IPS-20b (cell line): ENCODE data around the gene CD28.

Experiments
- H3K27ac ChIP-seq: one replicate; pipeline ENCODE4 v1.5.1; 2013; ENCODE audit warnings: low read length
- H3K27me3 ChIP-seq: 2 replicates; pipeline ENCODE4 v1.6.1; 2013; ENCODE audit warnings: mild to moderate bottlenecking, low read length, inconsistent platforms; ENCODE audit not compliant: insufficient read depth
- H3K36me3 ChIP-seq: 2 replicates; pipeline ENCODE4 v1.6.1; 2013; ENCODE audit warnings: low read depth, mild to moderate bottlenecking, inconsistent platforms, low read length, moderate library complexity; ENCODE audit not compliant: insufficient read depth
- H3K4me1 ChIP-seq: 2 replicates; pipeline ENCODE4 v1.6.1; 2013; ENCODE audit warnings: mild to moderate bottlenecking, control low read depth, inconsistent platforms, low read length, moderate library complexity; ENCODE audit not compliant: insufficient read depth
- H3K4me3 ChIP-seq: 2 replicates; pipeline ENCODE4 v1.5.1; 2013; ENCODE audit warnings: mild to moderate bottlenecking, low read length, inconsistent platforms
- H3K9ac ChIP-seq: 2 replicates; pipeline ENCODE4 v1.6.1; 2013; ENCODE audit warnings: low read depth, mild to moderate bottlenecking, inconsistent platforms, low read length, moderate library complexity
- H3K9me3 ChIP-seq: 2 replicates; pipeline ENCODE4 v1.6.1; 2013; ENCODE audit warnings: mild to moderate bottlenecking, low read depth, low read length, inconsistent platforms; ENCODE audit not compliant: insufficient read depth

The CD28 gene

GRCh38 chr2:203719456-203720410 lies 13.3 kb downstream of the CD28 start:
- H3K27me3 ChIP-seq, result no peaks in the 10 kb centered on the region
- H3K36me3 ChIP-seq, result no peaks in the 10 kb centered on the region
- peak overlapping the region; percentile 1 for H3K27ac ChIP-seq
- peaks cover 24% of the 10 kb centered on the region; the same call in 1 of the 2 replicates for H3K4me1 ChIP-seq
- no peak overlapping the region for H3K4me3 ChIP-seq
- H3K9ac ChIP-seq, result peak overlapping the region; percentile 18; the same call in 1 of the 2 replicates
- H3K9me3 ChIP-seq, result no peaks in the 10 kb centered on the region

GRCh38 chr2:203720915-203721672 lies 14.7 kb downstream of the CD28 start:
- Histone ChIP-seq H3K36me3 (no peaks in the 10 kb centered on the region), H3K4me3 (no peak overlapping the region; the same call in 1 of the 2 replicates), H3K27me3 (no peaks in the 10 kb centered on the region), H3K9me3 (no peaks in the 10 kb centered on the region), H3K27ac (peak overlapping the region; percentile 1), H3K9ac (peak overlapping the region; percentile 18), H3K4me1 (peaks cover 24% of the 10 kb centered on the region; the same call in 1 of the 2 replicates)

- H3K4me3 ChIP-seq, result no peak overlapping the region
- H3K27ac ChIP-seq, result peak overlapping the region; percentile 1
- peaks cover 24% of the 10 kb centered on the region; the same call in 1 of the 2 replicates for H3K4me1 ChIP-seq
- peak overlapping the region; percentile 34; the same call in 1 of the 2 replicates for H3K9ac ChIP-seq
- H3K27me3 ChIP-seq, result no peaks in the 10 kb centered on the region
- H3K36me3 ChIP-seq, result no peaks in the 10 kb centered on the region
- no peaks in the 10 kb centered on the region for H3K9me3 ChIP-seq
Observed at GRCh38 chr2:203721781-203722300, 15.4 kb downstream of the CD28 start.

GRCh38 chr2:203722411-203722810 lies 16.0 kb downstream of the CD28 start:
- Histone ChIP-seq H3K4me3 (no peak overlapping the region), H3K36me3 (no peaks in the 10 kb centered on the region), H3K9me3 (no peaks in the 10 kb centered on the region), H3K9ac (peak overlapping the region; percentile 34; the same call in 1 of the 2 replicates), H3K27me3 (no peaks in the 10 kb centered on the region), H3K4me1 (peaks cover 24% of the 10 kb centered on the region; the same call in 1 of the 2 replicates), H3K27ac (no peak overlapping the region)

GRCh38 chr2:203728321-203728720 lies 21.9 kb downstream of the CD28 start:
- Histone ChIP-seq H3K36me3 (no peaks in the 10 kb centered on the region), H3K9me3 (no peaks in the 10 kb centered on the region), H3K4me1 (no peaks in the 10 kb centered on the region), H3K9ac (no peak overlapping the region), H3K4me3 (no peak overlapping the region), H3K27me3 (no peaks in the 10 kb centered on the region), H3K27ac (no peak overlapping the region)

GRCh38 chr2:203730076-203730729 lies 23.8 kb downstream of the CD28 start:
- no peak overlapping the region for H3K27ac ChIP-seq
- H3K9ac ChIP-seq, result no peak overlapping the region
- H3K27me3 ChIP-seq, result no peaks in the 10 kb centered on the region
- H3K9me3 ChIP-seq, result no peaks in the 10 kb centered on the region
- H3K36me3 ChIP-seq, result no peaks in the 10 kb centered on the region
- H3K4me3 ChIP-seq, result no peak overlapping the region
- H3K4me1 ChIP-seq, result peaks cover 7% of the 10 kb centered on the region; the same call in 1 of the 2 replicates

GRCh38 chr2:203730883-203731282 lies 24.4 kb downstream of the CD28 start:
- no peak overlapping the region for H3K27ac ChIP-seq
- peaks cover 7% of the 10 kb centered on the region; the same call in 1 of the 2 replicates for H3K4me1 ChIP-seq
- no peaks in the 10 kb centered on the region for H3K27me3 ChIP-seq
- no peak overlapping the region for H3K4me3 ChIP-seq
- no peaks in the 10 kb centered on the region for H3K36me3 ChIP-seq
- H3K9ac ChIP-seq, result no peak overlapping the region
- H3K9me3 ChIP-seq, result no peaks in the 10 kb centered on the region

GRCh38 chr2:203732092-203732952 lies 25.9 kb downstream of the CD28 start:
- H3K9ac ChIP-seq, result no peak overlapping the region
- H3K36me3 ChIP-seq, result no peaks in the 10 kb centered on the region
- H3K4me1 ChIP-seq, result peaks cover 7% of the 10 kb centered on the region; the same call in 1 of the 2 replicates
- H3K27ac ChIP-seq, result no peak overlapping the region
- no peak overlapping the region for H3K4me3 ChIP-seq
- no peaks in the 10 kb centered on the region for H3K27me3 ChIP-seq
- no peaks in the 10 kb centered on the region for H3K9me3 ChIP-seq

GRCh38 chr2:203732953-203733510 lies 26.6 kb downstream of the CD28 start:
- no peak overlapping the region for H3K4me3 ChIP-seq
- H3K9me3 ChIP-seq, result no peaks in the 10 kb centered on the region
- no peaks in the 10 kb centered on the region for H3K27me3 ChIP-seq
- peaks cover 7% of the 10 kb centered on the region; the same call in 1 of the 2 replicates for H3K4me1 ChIP-seq
- no peak overlapping the region for H3K9ac ChIP-seq
- H3K27ac ChIP-seq, result no peak overlapping the region
- H3K36me3 ChIP-seq, result no peaks in the 10 kb centered on the region

- H3K9ac ChIP-seq, result no peak overlapping the region
- peaks cover 7% of the 10 kb centered on the region; the same call in 1 of the 2 replicates for H3K4me1 ChIP-seq
- no peak overlapping the region for H3K27ac ChIP-seq
- H3K27me3 ChIP-seq, result no peaks in the 10 kb centered on the region
- H3K36me3 ChIP-seq, result no peaks in the 10 kb centered on the region
- no peak overlapping the region for H3K4me3 ChIP-seq
- H3K9me3 ChIP-seq, result no peaks in the 10 kb centered on the region
Observed at GRCh38 chr2:203733684-203734083, 27.2 kb downstream of the CD28 start.
